HG02610 (cell line): Measurements from ENCODE around the gene DCLRE1B.

Experiments
- ATAC-seq: cut with Tn5 transposase; IDR thresholded peaks from one replicate; pipeline ENCODE4 v1.9.1; 2021; ENCODE audit warnings: mild to moderate bottlenecking, moderate library complexity; ENCODE audit not compliant: unreplicated experiment

DCLRE1B gene

GRCh38 chr1:113904674-113905434 lies at the start of gene DCLRE1B, which contains the start of gene AP4B1:
TSS of gene DCLRE1B (plus strand) at chr1:113905326. CDS start at chr1:113905587, 261 bp downstream.
TSS of gene AP4B1 (minus strand) at chr1:113904799. CDS start at chr1:113904717, 82 bp downstream.
- peak; percentile 91 for ATAC-seq

GRCh38 chr1:113855630-113856400 lies 49.3 kb upstream of the DCLRE1B start:
- no peak for ATAC-seq

- no peak for ATAC-seq
Observed at GRCh38 chr1:113856401-113856790, 48.7 kb upstream of the DCLRE1B start.

- ATAC-seq: no peak
Observed at GRCh38 chr1:113857776-113858175, 47.4 kb upstream of the DCLRE1B start.

GRCh38 chr1:113858418-113858817 lies 46.7 kb upstream of the DCLRE1B start:
- ATAC-seq: no peak

GRCh38 chr1:113858982-113859381 lies 46.1 kb upstream of the DCLRE1B start:
- ATAC-seq: no peak

GRCh38 chr1:113859478-113860175 lies 45.5 kb upstream of the DCLRE1B start:
- peak; percentile 89 for ATAC-seq

GRCh38 chr1:113860891-113861290 lies 44.2 kb upstream of the DCLRE1B start:
- no peak for ATAC-seq

- ATAC-seq: no peak
Observed at GRCh38 chr1:113861641-113862040, 43.5 kb upstream of the DCLRE1B start.

GRCh38 chr1:113868387-113869083 lies 36.6 kb upstream of the DCLRE1B start:
- ATAC-seq: no peak

- ATAC-seq: no peak
Observed at GRCh38 chr1:113870778-113871177, 34.3 kb upstream of the DCLRE1B start.

- ATAC-seq: peak; percentile 90
Observed at GRCh38 chr1:113871597-113872113, 33.5 kb upstream of the DCLRE1B start, which contains the start of gene PTPN22. TSS of gene PTPN22 (minus strand) at chr1:113871712.

- no peak for ATAC-seq
Observed at GRCh38 chr1:113872219-113872935, 32.7 kb upstream of the DCLRE1B start.

GRCh38 chr1:113874012-113874879 lies 30.9 kb upstream of the DCLRE1B start:
- ATAC-seq: peak; percentile 41

GRCh38 chr1:113875714-113876113 lies 29.4 kb upstream of the DCLRE1B start:
- no peak for ATAC-seq

GRCh38 chr1:113876176-113876575 lies 28.9 kb upstream of the DCLRE1B start:
- ATAC-seq: no peak

- no peak for ATAC-seq
Observed at GRCh38 chr1:113879739-113880038, 25.4 kb upstream of the DCLRE1B start.

- no peak for ATAC-seq
Observed at GRCh38 chr1:113881661-113882060, 23.5 kb upstream of the DCLRE1B start.
